22Rv1 (cell line): ENCODE data around the gene CYP19A1.

Experiments used
- ZFX ChIP-seq: fragments of 450-650 bp; IDR thresholded peaks from 2 replicates; pipeline ENCODE4 v1.6.1; 2017; ENCODE audit warnings: antibody characterized with exemption, borderline replicate concordance
- TF ChIP-seq, protein P1 (sequence below): fragments of 450-650 bp; IDR thresholded peaks from 2 replicates; pipeline ENCODE4 v1.5.1; 2017; ENCODE audit warnings: mild to moderate bottlenecking

DNA sequence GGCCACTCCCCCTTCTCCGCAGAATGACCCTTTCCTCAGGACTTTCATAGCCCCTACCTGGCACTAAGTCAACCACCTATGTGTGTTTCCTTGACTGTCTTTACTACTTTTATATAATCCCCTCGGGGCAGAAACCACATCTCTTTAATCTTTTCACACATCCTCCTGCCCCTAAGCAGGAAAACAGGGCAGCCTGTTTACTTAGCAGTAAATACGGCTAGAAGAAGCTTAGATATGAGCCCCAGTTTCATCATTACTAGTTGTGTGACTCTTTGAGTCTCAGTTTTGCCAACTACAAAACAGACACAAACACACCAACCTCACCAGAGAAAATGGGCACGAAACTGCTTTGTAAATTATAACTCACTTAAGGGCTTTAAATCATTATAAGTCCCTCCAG, 98.3 kb downstream of the CYP19A1 start:
- TF ChIP-seq, protein P1, sequence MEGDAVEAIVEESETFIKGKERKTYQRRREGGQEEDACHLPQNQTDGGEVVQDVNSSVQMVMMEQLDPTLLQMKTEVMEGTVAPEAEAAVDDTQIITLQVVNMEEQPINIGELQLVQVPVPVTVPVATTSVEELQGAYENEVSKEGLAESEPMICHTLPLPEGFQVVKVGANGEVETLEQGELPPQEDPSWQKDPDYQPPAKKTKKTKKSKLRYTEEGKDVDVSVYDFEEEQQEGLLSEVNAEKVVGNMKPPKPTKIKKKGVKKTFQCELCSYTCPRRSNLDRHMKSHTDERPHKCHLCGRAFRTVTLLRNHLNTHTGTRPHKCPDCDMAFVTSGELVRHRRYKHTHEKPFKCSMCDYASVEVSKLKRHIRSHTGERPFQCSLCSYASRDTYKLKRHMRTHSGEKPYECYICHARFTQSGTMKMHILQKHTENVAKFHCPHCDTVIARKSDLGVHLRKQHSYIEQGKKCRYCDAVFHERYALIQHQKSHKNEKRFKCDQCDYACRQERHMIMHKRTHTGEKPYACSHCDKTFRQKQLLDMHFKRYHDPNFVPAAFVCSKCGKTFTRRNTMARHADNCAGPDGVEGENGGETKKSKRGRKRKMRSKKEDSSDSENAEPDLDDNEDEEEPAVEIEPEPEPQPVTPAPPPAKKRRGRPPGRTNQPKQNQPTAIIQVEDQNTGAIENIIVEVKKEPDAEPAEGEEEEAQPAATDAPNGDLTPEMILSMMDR: no peak
- no peak for TF ChIP-seq ZFX
